ENCODE data around the gene DNAJC7.

DNA sequence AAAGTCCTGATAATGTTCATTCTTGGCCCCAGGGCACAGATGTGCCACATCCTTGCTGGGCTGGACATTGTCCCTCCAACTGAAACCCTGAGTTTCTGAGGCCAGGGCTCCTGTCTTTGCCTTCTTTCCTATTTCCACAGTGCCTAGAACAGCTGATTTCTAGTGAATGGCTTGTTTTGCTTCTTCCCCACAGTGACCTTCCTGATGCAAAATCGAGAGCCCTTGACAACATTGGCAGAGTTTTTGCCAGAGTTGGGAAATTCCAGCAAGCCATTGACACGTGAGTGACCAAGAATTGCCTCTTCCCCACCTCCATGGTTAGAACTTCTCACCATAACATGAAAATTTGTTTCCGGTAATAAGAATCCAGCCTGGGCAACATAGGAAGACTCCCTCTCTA, 72.3 kb downstream of the DNAJC7 start:
- TF ChIP-seq, protein P1, sequence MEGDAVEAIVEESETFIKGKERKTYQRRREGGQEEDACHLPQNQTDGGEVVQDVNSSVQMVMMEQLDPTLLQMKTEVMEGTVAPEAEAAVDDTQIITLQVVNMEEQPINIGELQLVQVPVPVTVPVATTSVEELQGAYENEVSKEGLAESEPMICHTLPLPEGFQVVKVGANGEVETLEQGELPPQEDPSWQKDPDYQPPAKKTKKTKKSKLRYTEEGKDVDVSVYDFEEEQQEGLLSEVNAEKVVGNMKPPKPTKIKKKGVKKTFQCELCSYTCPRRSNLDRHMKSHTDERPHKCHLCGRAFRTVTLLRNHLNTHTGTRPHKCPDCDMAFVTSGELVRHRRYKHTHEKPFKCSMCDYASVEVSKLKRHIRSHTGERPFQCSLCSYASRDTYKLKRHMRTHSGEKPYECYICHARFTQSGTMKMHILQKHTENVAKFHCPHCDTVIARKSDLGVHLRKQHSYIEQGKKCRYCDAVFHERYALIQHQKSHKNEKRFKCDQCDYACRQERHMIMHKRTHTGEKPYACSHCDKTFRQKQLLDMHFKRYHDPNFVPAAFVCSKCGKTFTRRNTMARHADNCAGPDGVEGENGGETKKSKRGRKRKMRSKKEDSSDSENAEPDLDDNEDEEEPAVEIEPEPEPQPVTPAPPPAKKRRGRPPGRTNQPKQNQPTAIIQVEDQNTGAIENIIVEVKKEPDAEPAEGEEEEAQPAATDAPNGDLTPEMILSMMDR (conservative IDR thresholded peaks at IDR 0.05; ENCODE audit: low read depth, low read length), result no peak
- no peak for TF ChIP-seq EZH2 (IDR thresholded peaks at IDR 0.05; ENCODE audit: borderline replicate concordance, low read depth, low read length, poor library complexity, severe bottlenecking)

Measured in A673 (cell line).